Stimulated activated CD8-positive, alpha-beta memory T cell treated with anti-CD3 and anti-CD28 coated beads, Interleukin-15, amount 100 ng/mL, for 24 hours (primary cell): ENCODE data around the gene KIF21A.

ENCODE experiments used
- DNase-seq: peaks from one replicate; pipeline ENCODE4 v3.0.0-alpha.2; 2020; ENCODE audit warnings: low read depth

KIF21A gene

GRCh38 chr12:39272871-39273655 is 169.9 kb downstream of the KIF21A start:
- DNase-seq: no peak

GRCh38 chr12:39269492-39269891 is 173.4 kb downstream of the KIF21A start:
- DNase-seq: no peak

GRCh38 chr12:39267886-39268285 is 175.0 kb downstream of the KIF21A start:
- no peak for DNase-seq

- no peak for DNase-seq
Measured at GRCh38 chr12:39252628-39253027, 190.3 kb downstream of the KIF21A start.
